ENCODE measurements around the gene PPM1K. TPM values are rescaled to one million over a fixed set of nuclear protein-coding genes. Genes with fewer than 3 reads are reported as not detected.

Gene PPM1K
- total RNA-seq, 1 experiment from 2014 or later = 4.2 TPM

DNA sequence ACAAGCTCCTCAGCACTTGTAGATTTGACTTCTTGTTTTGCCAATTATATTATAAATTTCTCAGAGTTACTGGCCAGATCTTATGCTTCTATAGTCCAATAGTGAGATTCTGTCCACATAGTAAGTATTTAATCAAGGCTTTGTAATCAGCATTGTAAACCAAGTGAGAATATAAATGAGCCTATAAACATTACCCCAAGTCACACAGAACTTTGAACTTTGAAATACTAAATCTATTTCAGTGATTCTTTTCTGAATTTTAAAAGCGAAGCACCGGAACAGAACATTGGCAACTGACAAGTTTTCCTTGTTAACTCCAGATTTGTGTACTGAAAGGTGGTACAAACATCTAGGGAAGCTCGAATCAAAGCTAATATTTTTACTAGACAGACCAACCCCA lies 37.2 kb downstream of the PPM1K start:
- H4K20me1 ChIP-seq (ENCODE audit: insufficient read depth) = no peaks in the 10 kb centered on the region
- H3K9me3 ChIP-seq (ENCODE audit: control insufficient read depth in 1 of 2, insufficient read depth in 1 of 2, low read depth in 1 of 2, low read length in 2 of 2) = no peaks in the 10 kb centered on the region
- H3K79me2 ChIP-seq (ENCODE audit: insufficient read depth, low read length) = no peaks in the 10 kb centered on the region
- ChIA-PET RAD21 (ENCODE audit: low non-redundant PET in 1 of 2, low total read pairs in 2 of 2, uncharacterized antibody in 2 of 2, unreplicated experiment in 2 of 2) (no interaction called here), POLR2A (no interaction called here), CTCF (no interaction called here)
- BruUV-seq (replicated peaks) = no TSS peak
- intact Hi-C loops (cut with micrococcal nuclease) = no loop called here
- H2AFZ ChIP-seq (ENCODE audit: low read depth, low read length, poor library complexity, severe bottlenecking) = no peak overlapping the region
- TF ChIP-seq EZH2phosphoT487 (IDR thresholded peaks at IDR 0.05; ENCODE audit: borderline replicate concordance) = no peak
- no peak for TF ChIP-seq TCF7L2 (IDR thresholded peaks at IDR 0.05; ENCODE audit: borderline replicate concordance, extremely low read depth, insufficient read depth, insufficient read length)
- no peak for TF ChIP-seq POLR2AphosphoS5 (IDR thresholded peaks at IDR 0.05; ENCODE audit: low read depth, low read length)
- TF ChIP-seq ELF1 (IDR thresholded peaks at IDR 0.05; ENCODE audit: borderline replicate concordance, low read depth) = no peak
- TF ChIP-seq, protein P1, sequence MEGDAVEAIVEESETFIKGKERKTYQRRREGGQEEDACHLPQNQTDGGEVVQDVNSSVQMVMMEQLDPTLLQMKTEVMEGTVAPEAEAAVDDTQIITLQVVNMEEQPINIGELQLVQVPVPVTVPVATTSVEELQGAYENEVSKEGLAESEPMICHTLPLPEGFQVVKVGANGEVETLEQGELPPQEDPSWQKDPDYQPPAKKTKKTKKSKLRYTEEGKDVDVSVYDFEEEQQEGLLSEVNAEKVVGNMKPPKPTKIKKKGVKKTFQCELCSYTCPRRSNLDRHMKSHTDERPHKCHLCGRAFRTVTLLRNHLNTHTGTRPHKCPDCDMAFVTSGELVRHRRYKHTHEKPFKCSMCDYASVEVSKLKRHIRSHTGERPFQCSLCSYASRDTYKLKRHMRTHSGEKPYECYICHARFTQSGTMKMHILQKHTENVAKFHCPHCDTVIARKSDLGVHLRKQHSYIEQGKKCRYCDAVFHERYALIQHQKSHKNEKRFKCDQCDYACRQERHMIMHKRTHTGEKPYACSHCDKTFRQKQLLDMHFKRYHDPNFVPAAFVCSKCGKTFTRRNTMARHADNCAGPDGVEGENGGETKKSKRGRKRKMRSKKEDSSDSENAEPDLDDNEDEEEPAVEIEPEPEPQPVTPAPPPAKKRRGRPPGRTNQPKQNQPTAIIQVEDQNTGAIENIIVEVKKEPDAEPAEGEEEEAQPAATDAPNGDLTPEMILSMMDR (IDR thresholded peaks at IDR 0.05 in 2 of 3, conservative IDR thresholded peaks at IDR 0.05 in 1 of 3; ENCODE audit: borderline replicate concordance in 1 of 3, insufficient read depth in 1 of 3, low read depth in 2 of 3, low read length in 2 of 3) = no peak
- TF ChIP-seq, protein P2, sequence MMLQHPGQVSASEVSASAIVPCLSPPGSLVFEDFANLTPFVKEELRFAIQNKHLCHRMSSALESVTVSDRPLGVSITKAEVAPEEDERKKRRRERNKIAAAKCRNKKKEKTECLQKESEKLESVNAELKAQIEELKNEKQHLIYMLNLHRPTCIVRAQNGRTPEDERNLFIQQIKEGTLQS (IDR thresholded peaks at IDR 0.05) = no peak
- TF ChIP-seq, protein P3, sequence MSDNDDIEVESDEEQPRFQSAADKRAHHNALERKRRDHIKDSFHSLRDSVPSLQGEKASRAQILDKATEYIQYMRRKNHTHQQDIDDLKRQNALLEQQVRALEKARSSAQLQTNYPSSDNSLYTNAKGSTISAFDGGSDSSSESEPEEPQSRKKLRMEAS (IDR thresholded peaks at IDR 0.05) = no peak
- TF ChIP-seq, protein P4, sequence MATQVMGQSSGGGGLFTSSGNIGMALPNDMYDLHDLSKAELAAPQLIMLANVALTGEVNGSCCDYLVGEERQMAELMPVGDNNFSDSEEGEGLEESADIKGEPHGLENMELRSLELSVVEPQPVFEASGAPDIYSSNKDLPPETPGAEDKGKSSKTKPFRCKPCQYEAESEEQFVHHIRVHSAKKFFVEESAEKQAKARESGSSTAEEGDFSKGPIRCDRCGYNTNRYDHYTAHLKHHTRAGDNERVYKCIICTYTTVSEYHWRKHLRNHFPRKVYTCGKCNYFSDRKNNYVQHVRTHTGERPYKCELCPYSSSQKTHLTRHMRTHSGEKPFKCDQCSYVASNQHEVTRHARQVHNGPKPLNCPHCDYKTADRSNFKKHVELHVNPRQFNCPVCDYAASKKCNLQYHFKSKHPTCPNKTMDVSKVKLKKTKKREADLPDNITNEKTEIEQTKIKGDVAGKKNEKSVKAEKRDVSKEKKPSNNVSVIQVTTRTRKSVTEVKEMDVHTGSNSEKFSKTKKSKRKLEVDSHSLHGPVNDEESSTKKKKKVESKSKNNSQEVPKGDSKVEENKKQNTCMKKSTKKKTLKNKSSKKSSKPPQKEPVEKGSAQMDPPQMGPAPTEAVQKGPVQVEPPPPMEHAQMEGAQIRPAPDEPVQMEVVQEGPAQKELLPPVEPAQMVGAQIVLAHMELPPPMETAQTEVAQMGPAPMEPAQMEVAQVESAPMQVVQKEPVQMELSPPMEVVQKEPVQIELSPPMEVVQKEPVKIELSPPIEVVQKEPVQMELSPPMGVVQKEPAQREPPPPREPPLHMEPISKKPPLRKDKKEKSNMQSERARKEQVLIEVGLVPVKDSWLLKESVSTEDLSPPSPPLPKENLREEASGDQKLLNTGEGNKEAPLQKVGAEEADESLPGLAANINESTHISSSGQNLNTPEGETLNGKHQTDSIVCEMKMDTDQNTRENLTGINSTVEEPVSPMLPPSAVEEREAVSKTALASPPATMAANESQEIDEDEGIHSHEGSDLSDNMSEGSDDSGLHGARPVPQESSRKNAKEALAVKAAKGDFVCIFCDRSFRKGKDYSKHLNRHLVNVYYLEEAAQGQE (IDR thresholded peaks at IDR 0.05; ENCODE audit: low read depth) = no peak
- no peak for TF ChIP-seq RAD21 (IDR thresholded peaks at IDR 0.05; ENCODE audit: low read depth)
- TF ChIP-seq JUND (IDR thresholded peaks at IDR 0.05) = no peak
- no peak for ATAC-seq
- no peaks in the 10 kb centered on the region for H3K36me3 ChIP-seq (ENCODE audit: control insufficient read depth in 1 of 2, insufficient read depth in 2 of 2, low read length in 2 of 2)
- no peak overlapping the region for H3K27ac ChIP-seq (ENCODE audit: low read depth, low read length)
- H3K4me2 ChIP-seq (ENCODE audit: low read length) = no peak overlapping the region
- H3K9ac ChIP-seq (ENCODE audit: low read length) = no peak overlapping the region
- H3K9me2 ChIP-seq (ENCODE audit: insufficient read depth) = no peaks in the 10 kb centered on the region
- no peak for DNase-seq (ENCODE audit: low read depth, low spot score)
- H3K27me3 ChIP-seq (ENCODE audit: insufficient read depth, low read length) = no peaks in the 10 kb centered on the region
- no peak overlapping the region for H3K4me3 ChIP-seq (replicated peaks in 1 of 2; ENCODE audit: low read depth in 1 of 2, low read length in 2 of 2)
- no peaks in the 10 kb centered on the region for H3K4me1 ChIP-seq (ENCODE audit: control insufficient read depth in 1 of 2, insufficient read depth in 2 of 2, low read length in 2 of 2)

Measured in HCT116 (cell line).